GM18907 (cell line): ENCODE data around the gene PRKAR1B.
"Not testable (repeated sequence)": the region's sequence is repeated elsewhere in the genome, so short reads cannot be mapped to it uniquely, and the experiment has no call there.

ENCODE experiments used
- ATAC-seq: cut with Tn5 transposase; IDR thresholded peaks from one replicate; pipeline ENCODE4 v1.9.1; 2021; ENCODE audit warnings: mild to moderate bottlenecking, moderate library complexity; ENCODE audit not compliant: unreplicated experiment

The PRKAR1B gene

GRCh38 chr7:672891-673290, 54.2 kb downstream of the PRKAR1B start:
- ATAC-seq, result no peak

GRCh38 chr7:671415-672042, 55.6 kb downstream of the PRKAR1B start:
- no peak for ATAC-seq

- no peak for ATAC-seq
Measured at GRCh38 chr7:670501-671390, 56.3 kb downstream of the PRKAR1B start.

GRCh38 chr7:668958-669357, 58.1 kb downstream of the PRKAR1B start:
- ATAC-seq, result no peak

GRCh38 chr7:668139-668931, 58.7 kb downstream of the PRKAR1B start:
- ATAC-seq, result no peak

GRCh38 chr7:666454-667292, 60.4 kb downstream of the PRKAR1B start:
- ATAC-seq, result no peak

GRCh38 chr7:665736-666453, 61.2 kb downstream of the PRKAR1B start:
- no peak for ATAC-seq

GRCh38 chr7:664997-665735, 61.9 kb downstream of the PRKAR1B start:
- ATAC-seq, result no peak

GRCh38 chr7:664402-664775, 62.7 kb downstream of the PRKAR1B start:
- ATAC-seq, result no peak

GRCh38 chr7:662576-662975, 64.5 kb downstream of the PRKAR1B start:
- no peak for ATAC-seq

- ATAC-seq, result no peak
Measured at GRCh38 chr7:659996-660395, 67.1 kb downstream of the PRKAR1B start.

- ATAC-seq, result no peak
Measured at GRCh38 chr7:659306-659847, 67.7 kb downstream of the PRKAR1B start.

GRCh38 chr7:657565-658119, 69.4 kb downstream of the PRKAR1B start:
- ATAC-seq, result no peak

- ATAC-seq, result not testable (repeated sequence)
Measured at GRCh38 chr7:657010-657409, 70.1 kb downstream of the PRKAR1B start.

GRCh38 chr7:655758-656157, 71.3 kb downstream of the PRKAR1B start:
- no peak for ATAC-seq

- ATAC-seq, result no peak
Measured at GRCh38 chr7:653829-654764, 73.0 kb downstream of the PRKAR1B start.

- ATAC-seq, result no peak
Measured at GRCh38 chr7:652881-653280, 74.2 kb downstream of the PRKAR1B start.

GRCh38 chr7:652167-652566, 74.9 kb downstream of the PRKAR1B start:
- not testable (repeated sequence) for ATAC-seq
